Suprapubic skin (tissue), 4 donors: ENCODE results near the gene KAT5.

Source experiments
- CTCF ChIP-seq, 2 donors: fragments of 200-600 bp in 1 of 2; fragments of 450-650 bp in 1 of 2; sonication (generic) in 1 of 2; IDR thresholded peaks; one replicate each; pipeline ENCODE4 v1.5.1; 2016 to 2019; ENCODE audit warnings: antibody characterized with exemption in 2 of 2, mild to moderate bottlenecking in 1 of 2, moderate library complexity in 1 of 2
- POLR2A ChIP-seq, 2 donors: fragments of 450-650 bp; IDR thresholded peaks; one replicate each; pipeline ENCODE4 v1.6.1; 2017; ENCODE audit warnings: antibody characterized with exemption in 2 of 2, mild to moderate bottlenecking in 2 of 2, moderate library complexity in 2 of 2
- POLR2AphosphoS5 ChIP-seq, 3 donors: sonication (generic); formaldehyde crosslinking; IDR thresholded peaks; one replicate each; pipeline ENCODE4 v1.6.1; 2017; ENCODE audit warnings: antibody characterized with exemption in 3 of 3

GRCh38 chr11:65726660-65727059 lies 14.6 kb downstream of the KAT5 start:
- no peak for TF ChIP-seq POLR2A (IDR thresholded peaks at IDR 0.05)
- no peak for TF ChIP-seq CTCF (IDR thresholded peaks at IDR 0.05)
- TF ChIP-seq POLR2AphosphoS5 (IDR thresholded peaks at IDR 0.05), result no peak
